Stimulated activated CD8-positive, alpha-beta memory T cell treated with anti-CD3 and anti-CD28 coated beads, Interleukin-7, amount 100 ng/mL, for 1 hour (primary cell): ENCODE data around the gene MT1A.
"Not testable (repeated sequence)": the region's sequence is repeated elsewhere in the genome, so short reads cannot be mapped to it uniquely, and the experiment has no call there.

Experiments used
- DNase-seq, 2 donors: peaks; one replicate each; pipeline ENCODE4 v3.0.0-alpha.2; 2020; ENCODE audit warnings: low read depth in 2 of 2

Gene MT1A

GRCh38 chr16:56610017-56610608, 28.4 kb upstream of the MT1A start:
- DNase-seq = peak in 1 of 2 donors; percentile 28

GRCh38 chr16:56610609-56611111, 27.8 kb upstream of the MT1A start:
- DNase-seq = no peak

- no peak for DNase-seq
Observed at GRCh38 chr16:56611281-56611833, 27.1 kb upstream of the MT1A start.

- no peak for DNase-seq
Observed at GRCh38 chr16:56613706-56614105, 24.8 kb upstream of the MT1A start.

DNA sequence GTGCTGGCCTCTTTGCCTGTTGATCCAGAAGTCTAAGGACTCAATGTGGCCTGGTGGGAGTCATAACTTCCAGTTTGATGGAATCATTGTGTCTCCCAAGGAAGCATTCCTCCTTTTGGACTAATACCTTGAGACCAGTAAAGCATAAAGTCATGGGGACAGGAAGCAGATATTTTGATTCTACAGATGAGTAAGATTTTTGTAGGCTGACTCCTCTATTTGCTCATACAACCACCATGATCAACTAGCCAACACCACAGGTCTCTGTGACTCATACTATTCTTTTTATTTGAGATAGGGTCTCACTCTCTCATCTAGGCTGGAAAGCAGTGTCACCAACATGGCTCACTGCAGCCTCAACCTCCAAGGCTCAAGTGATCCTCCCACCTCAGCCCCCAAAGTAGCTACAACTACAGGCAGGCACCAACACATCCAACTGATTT, 23.9 kb upstream of the MT1A start:
- no peak for DNase-seq

- no peak for DNase-seq
Observed at GRCh38 chr16:56615353-56615752, 23.1 kb upstream of the MT1A start.

GRCh38 chr16:56616608-56617211, 21.8 kb upstream of the MT1A start:
- no peak for DNase-seq

DNA sequence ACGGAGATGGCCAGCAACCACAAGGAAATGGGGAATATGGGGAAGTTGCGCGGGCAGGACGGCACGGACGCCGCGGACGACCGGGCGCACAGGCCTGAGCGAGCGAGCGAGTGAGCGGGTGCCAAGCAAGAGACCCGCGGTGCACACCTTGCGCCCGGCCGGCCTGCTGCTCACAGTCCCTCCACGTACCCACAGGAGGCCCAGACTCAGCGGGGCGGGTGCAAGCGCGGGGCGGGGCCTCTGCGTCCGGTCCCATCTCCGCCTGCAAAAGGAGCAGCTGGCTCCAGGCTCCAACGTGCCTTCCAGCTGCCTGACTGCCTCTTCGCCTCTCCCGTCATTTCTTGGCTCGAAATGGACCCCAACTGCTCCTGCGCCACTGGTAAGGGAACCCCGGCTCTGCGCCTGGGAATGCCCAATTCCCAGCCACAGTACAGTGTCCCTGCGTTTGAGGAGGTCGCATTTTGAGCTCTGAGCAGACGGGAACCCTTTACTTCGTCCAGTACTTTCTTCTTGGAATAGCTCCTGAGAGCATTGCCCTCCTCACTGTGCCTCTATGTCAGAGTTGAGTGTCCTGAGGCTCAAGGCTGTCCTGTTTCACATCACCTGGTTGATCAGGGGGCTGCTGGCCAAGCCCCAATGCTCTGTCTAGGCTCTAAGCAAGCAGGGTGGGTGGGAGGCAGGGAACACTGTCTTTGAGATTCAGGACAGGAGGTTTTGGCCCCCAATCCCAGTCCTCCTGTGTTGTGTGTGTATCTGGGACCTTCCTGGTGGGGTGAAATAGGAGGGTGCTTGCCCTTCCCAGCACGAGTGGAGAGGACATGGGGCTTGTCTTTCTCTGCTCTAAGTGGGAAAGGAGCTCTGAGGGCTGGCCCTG, 21.0 kb upstream of the MT1A start:
- no peak for DNase-seq

DNA sequence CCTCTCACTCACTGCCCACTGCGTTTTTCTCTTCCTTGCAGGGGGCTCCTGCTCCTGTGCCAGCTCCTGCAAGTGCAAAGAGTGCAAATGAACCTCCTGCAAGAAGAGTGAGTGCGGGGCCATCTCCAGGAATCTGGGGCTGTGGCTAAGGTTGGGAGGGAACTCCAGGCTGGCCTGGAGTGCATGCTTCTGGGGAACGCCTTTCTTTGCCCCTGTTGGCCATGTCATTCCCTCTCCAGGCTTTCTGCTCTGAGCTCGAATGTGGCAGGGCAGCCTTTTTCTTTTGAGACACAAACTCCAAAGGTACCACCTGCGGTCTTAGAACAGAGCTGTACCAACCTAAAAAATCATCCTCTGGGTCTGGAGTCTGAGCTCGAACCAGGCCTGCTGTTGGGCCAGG, 20.3 kb upstream of the MT1A start:
- DNase-seq = no peak

DNA sequence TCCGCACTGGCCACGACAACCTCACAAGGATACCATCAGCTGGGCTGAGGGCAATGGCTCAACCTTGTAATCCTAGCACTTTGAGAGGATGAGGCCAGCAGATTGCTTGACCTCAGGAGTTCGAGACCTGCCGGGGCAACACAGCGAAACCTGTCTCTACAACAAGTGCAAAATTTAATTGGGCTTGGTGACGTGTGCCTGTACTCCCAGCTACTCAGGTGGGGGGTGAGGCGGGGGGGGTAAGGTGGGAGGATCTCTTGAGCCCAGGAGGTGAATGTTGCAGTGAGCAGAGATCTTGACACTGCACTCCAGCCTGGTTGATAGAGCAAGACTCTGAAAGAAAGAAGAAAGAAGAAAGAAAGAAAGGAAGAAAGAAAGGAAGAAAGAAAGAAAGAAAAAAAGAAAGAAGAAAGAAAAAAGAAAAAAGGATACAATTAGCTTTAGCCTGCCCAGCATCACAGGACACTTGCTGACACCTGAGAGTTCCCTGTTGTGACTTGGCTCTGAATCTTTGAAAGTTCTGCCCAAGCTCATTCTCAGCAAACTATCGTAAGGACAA, 18.0 kb upstream of the MT1A start:
- DNase-seq = no peak

GRCh38 chr16:56621665-56622445, 16.6 kb upstream of the MT1A start:
- not testable (repeated sequence) for DNase-seq

GRCh38 chr16:56623184-56623583, 15.3 kb upstream of the MT1A start:
- not testable (repeated sequence) for DNase-seq

GRCh38 chr16:56623637-56624036, 14.8 kb upstream of the MT1A start:
- no peak for DNase-seq

DNA sequence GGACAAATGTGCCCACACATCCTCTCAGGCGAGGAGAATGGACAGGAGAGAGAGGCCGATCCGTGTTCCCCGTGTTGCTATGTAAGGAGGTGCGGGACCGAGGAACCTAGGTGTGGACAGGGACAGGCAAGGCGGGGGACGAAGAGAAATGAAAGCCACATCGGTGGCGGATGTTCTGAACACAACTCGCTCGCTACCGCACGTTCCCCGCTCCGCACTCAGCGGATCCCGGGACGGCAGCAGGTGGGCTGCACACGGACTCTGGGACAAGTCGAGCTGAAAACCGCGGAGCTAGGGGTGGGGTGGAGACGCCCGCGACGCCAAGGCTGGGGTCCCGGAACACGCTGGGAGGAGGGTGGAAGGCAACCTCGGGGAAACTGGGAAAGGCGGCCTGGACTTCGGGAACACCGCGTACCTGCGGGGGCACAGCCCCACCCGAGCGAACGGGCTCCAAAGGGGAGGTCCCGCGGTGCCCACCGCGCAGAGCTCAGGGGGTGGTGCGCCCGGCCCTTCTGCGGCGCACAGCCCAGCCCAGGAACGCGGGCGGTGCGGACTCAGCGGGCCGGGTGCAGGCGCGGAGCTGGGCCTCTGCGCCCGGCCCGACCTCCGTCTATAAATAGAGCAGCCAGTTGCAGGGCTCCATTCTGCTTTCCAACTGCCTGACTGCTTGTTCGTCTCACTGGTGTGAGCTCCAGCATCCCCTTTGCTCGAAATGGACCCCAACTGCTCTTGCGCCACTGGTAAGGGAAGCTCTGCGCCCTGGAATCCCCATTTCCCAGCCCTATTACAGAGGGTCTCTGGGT, 13.1 kb upstream of the MT1A start, which contains the start of gene MT1E:
Gene MT1E (plus strand): TSS at position 642 of the 803 bp plus-strand sequence. CDS start 71 bp downstream, at position 713.
- DNase-seq = no peak

- no peak for DNase-seq
Observed at GRCh38 chr16:56625943-56626654, 12.4 kb upstream of the MT1A start.

GRCh38 chr16:56626685-56627084, 11.8 kb upstream of the MT1A start:
- DNase-seq = no peak

- DNase-seq = no peak
Observed at GRCh38 chr16:56628486-56629350, 9.7 kb upstream of the MT1A start.

GRCh38 chr16:56629531-56629930, 8.9 kb upstream of the MT1A start:
- DNase-seq = no peak

DNA sequence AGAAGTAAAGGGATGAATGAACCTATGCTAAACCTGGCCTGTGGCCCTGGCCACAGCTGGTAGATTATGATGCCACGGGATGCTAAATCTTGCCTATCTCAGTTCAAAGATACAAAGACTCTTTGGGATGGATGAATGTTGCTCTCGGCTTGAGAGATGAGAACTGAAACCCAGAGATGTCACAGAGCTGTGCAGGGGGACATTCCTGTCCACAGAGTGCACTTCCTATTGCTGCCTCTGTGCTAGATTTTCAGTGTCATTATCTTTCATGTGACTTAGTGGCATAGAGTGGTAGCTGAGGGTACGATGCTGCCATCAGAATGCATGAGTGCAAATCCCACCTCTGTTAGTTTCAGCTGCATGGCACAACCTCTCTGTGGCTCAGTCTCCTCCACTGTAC, 8.3 kb upstream of the MT1A start:
- no peak for DNase-seq
